H1 (cell line): Measurements from ENCODE around the gene NT5C1A. TPM values are rescaled to one million over a fixed set of nuclear protein-coding genes. Genes with fewer than 3 reads are reported as not detected.

Experiments
- HDAC6 ChIP-seq: IDR thresholded peaks from one replicate; pipeline ENCODE4 v1.7.1; 2012; ENCODE audit warnings: low read depth, mild to moderate bottlenecking, inconsistent platforms, low read length, moderate library complexity
- POLR2AphosphoS5 ChIP-seq: IDR thresholded peaks from 2 replicates; pipeline ENCODE4 v1.6.1; 2011; ENCODE audit warnings: low read depth, low read length
- POU5F1 ChIP-seq: IDR thresholded peaks from 2 replicates; pipeline ENCODE4 v1.6.1; 2011; ENCODE audit warnings: low read depth, mild to moderate bottlenecking, low read length, moderate library complexity
- SIN3A ChIP-seq, 2 experiments: IDR thresholded peaks in 1 of 2; conservative IDR thresholded peaks in 1 of 2; 2 replicates each; pipeline ENCODE4 v1.6.1; 2011 to 2012; ENCODE audit warnings: low read length in 2 of 2, improper control_type of control experiment in 1 of 2, low read depth in 1 of 2, mild to moderate bottlenecking in 1 of 2
- SP1 ChIP-seq: IDR thresholded peaks from 2 replicates; pipeline ENCODE4 v1.6.1; 2011; ENCODE audit warnings: low read depth, low read length
- polyA plus RNA-seq, 7 experiments: library from polyadenylated mRNA; depleted of rRNA in 3 of 7; stranded (reverse) in 5 of 7; unstranded in 2 of 7; fragments of >200 nt in 5 of 7; fragments of 200-250 nt in 2 of 7; gene quantifications; 1 replicate in 5 of 7; 2 replicates in 1 of 7; 4 replicates in 1 of 7; pipeline versions ENCODE4 v1.2.1 to v1.2.3, GENCODE V29; 2011 to 2013; ENCODE audit warnings: missing spikeins in 2 of 7, mixed read lengths in 2 of 7
- total RNA-seq: library from RNA; stranded (reverse); fragmentation: NEBNext Ultra II Directional; extraction: Animal tissue kit (Norgen Biotek cat#: 25700); gene quantifications from 2 replicates; pipeline ENCODE4 v1.2.1, GENCODE V29; 2021
- TF ChIP-seq, protein P1 (sequence below): fragments of 300-600 bp; sonication (generic); IDR thresholded peaks from 2 replicates; pipeline ENCODE4 v1.7.1; 2012; ENCODE audit warnings: low read length, moderate library complexity, mild to moderate bottlenecking, inconsistent platforms; ENCODE audit not compliant: insufficient replicate concordance

The NT5C1A gene
- total and polyA plus RNA-seq, 2 of the 8 experiments (the other 6 are each of a cell fraction or from before 2014, with no cell fraction given) = not detected

DNA sequence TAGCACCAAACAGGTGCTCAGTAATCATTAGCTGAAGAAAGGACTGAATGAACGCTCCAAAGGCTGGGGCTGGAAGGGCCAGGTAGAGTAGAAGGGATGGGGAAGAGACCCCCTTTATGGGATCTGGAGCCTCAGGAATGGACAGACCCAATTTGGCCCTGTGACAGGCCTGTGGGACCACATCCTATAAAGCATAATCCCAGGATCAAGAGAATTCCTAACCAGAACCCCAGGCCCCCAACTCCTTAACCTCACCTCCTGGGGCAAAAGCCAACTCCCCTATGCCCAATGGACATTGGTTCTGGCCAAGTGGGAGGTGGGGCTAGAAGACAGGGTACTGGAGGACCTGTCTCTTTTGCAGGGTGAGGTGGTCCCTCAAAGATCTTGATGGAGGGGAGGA, 10.1 kb upstream of the NT5C1A start (continued):
- TF ChIP-seq, protein P1, sequence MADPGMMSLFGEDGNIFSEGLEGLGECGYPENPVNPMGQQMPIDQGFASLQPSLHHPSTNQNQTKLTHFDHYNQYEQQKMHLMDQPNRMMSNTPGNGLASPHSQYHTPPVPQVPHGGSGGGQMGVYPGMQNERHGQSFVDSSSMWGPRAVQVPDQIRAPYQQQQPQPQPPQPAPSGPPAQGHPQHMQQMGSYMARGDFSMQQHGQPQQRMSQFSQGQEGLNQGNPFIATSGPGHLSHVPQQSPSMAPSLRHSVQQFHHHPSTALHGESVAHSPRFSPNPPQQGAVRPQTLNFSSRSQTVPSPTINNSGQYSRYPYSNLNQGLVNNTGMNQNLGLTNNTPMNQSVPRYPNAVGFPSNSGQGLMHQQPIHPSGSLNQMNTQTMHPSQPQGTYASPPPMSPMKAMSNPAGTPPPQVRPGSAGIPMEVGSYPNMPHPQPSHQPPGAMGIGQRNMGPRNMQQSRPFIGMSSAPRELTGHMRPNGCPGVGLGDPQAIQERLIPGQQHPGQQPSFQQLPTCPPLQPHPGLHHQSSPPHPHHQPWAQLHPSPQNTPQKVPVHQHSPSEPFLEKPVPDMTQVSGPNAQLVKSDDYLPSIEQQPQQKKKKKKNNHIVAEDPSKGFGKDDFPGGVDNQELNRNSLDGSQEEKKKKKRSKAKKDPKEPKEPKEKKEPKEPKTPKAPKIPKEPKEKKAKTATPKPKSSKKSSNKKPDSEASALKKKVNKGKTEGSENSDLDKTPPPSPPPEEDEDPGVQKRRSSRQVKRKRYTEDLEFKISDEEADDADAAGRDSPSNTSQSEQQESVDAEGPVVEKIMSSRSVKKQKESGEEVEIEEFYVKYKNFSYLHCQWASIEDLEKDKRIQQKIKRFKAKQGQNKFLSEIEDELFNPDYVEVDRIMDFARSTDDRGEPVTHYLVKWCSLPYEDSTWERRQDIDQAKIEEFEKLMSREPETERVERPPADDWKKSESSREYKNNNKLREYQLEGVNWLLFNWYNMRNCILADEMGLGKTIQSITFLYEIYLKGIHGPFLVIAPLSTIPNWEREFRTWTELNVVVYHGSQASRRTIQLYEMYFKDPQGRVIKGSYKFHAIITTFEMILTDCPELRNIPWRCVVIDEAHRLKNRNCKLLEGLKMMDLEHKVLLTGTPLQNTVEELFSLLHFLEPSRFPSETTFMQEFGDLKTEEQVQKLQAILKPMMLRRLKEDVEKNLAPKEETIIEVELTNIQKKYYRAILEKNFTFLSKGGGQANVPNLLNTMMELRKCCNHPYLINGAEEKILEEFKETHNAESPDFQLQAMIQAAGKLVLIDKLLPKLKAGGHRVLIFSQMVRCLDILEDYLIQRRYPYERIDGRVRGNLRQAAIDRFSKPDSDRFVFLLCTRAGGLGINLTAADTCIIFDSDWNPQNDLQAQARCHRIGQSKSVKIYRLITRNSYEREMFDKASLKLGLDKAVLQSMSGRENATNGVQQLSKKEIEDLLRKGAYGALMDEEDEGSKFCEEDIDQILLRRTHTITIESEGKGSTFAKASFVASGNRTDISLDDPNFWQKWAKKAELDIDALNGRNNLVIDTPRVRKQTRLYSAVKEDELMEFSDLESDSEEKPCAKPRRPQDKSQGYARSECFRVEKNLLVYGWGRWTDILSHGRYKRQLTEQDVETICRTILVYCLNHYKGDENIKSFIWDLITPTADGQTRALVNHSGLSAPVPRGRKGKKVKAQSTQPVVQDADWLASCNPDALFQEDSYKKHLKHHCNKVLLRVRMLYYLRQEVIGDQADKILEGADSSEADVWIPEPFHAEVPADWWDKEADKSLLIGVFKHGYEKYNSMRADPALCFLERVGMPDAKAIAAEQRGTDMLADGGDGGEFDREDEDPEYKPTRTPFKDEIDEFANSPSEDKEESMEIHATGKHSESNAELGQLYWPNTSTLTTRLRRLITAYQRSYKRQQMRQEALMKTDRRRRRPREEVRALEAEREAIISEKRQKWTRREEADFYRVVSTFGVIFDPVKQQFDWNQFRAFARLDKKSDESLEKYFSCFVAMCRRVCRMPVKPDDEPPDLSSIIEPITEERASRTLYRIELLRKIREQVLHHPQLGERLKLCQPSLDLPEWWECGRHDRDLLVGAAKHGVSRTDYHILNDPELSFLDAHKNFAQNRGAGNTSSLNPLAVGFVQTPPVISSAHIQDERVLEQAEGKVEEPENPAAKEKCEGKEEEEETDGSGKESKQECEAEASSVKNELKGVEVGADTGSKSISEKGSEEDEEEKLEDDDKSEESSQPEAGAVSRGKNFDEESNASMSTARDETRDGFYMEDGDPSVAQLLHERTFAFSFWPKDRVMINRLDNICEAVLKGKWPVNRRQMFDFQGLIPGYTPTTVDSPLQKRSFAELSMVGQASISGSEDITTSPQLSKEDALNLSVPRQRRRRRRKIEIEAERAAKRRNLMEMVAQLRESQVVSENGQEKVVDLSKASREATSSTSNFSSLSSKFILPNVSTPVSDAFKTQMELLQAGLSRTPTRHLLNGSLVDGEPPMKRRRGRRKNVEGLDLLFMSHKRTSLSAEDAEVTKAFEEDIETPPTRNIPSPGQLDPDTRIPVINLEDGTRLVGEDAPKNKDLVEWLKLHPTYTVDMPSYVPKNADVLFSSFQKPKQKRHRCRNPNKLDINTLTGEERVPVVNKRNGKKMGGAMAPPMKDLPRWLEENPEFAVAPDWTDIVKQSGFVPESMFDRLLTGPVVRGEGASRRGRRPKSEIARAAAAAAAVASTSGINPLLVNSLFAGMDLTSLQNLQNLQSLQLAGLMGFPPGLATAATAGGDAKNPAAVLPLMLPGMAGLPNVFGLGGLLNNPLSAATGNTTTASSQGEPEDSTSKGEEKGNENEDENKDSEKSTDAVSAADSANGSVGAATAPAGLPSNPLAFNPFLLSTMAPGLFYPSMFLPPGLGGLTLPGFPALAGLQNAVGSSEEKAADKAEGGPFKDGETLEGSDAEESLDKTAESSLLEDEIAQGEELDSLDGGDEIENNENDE = no peak
- TF ChIP-seq SP1 (no peak), POLR2AphosphoS5 (no peak), POU5F1 (no peak), HDAC6 (no peak), SIN3A (conservative IDR thresholded peaks at IDR 0.05 in 1 of 2, IDR thresholded peaks at IDR 0.05 in 1 of 2; ENCODE audit: low read depth in 1 of 2, low read length in 2 of 2) (no peak)
